Right lobe of liver (tissue), 4 donors: ENCODE measurements around the gene LRTM2.

Source experiments
- CTCF ChIP-seq, 4 donors: fragments of 200-600 bp in 3 of 4; fragments of 450-650 bp in 1 of 4; IDR thresholded peaks; one replicate each; pipeline versions ENCODE4 v1.5.1 to v1.8.0; 2016 to 2022; ENCODE audit warnings: antibody characterized with exemption in 4 of 4, mild to moderate bottlenecking in 2 of 4
- POLR2A ChIP-seq: fragments of 450-650 bp; IDR thresholded peaks from one replicate; pipeline ENCODE4 v1.6.1; 2017; ENCODE audit warnings: antibody characterized with exemption, mild to moderate bottlenecking
- donor health status: DM: no; HTN: no; CAD: no.
- donor health status: DM: no; HTN: no; CAD: no.
- donor health status: DM: no; HTN: yes; CAD: no.

- no peak for TF ChIP-seq POLR2A
- no peak for TF ChIP-seq CTCF (IDR thresholded peaks at IDR 0.05)
These were observed 6.1 kb upstream of the LRTM2 start for GRCh38 chr12:1814266-1814665.
